ENCODE results near the gene LRRFIP2.
"Not testable (repeated sequence)": the region's sequence is repeated elsewhere in the genome, so short reads cannot be mapped to it uniquely, and the experiment has no call there.

The LRRFIP2 gene

DNA sequence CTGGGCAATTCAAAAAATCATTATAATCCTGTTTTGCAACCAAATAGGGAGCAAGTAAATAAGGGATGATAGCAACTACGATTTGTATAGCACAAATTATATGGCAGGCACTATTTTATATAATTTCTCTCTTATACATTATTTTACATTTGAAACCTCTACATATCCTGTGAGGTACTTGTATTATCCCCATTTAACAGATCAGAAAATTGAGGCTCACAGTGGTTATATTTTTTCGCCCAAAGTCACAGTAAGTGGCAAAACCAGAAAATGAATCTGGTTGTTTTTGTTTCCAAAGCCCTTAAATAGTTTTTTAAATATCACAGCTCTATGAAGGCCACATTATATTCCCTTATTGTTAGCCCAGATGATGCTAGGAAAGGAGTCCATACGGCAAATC lies 106.8 kb downstream of the LRRFIP2 start:
- DNase-seq (ENCODE audit: low read depth in 2 of 2) = no peak

DNA sequence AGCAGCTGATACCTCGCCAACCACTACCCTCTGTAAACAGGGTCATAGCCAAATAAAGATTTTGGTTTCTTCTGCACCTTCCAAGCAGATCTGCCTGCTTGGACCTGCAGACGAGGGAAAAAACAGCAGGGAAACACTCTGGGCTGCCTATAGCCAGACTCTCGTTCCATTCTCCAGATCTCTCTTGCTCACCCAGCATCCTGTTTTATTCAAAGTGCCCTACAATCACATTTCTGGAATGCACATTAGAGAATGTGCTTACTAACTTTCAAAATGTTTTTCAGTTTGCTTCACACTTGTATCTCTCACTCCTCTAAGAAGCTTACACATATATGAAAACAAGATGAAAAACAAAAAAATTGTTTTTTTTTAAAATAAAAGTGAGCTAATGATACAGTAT lies 109.6 kb downstream of the LRRFIP2 start:
- DNase-seq (ENCODE audit: low read depth in 2 of 2) = no peak

DNA sequence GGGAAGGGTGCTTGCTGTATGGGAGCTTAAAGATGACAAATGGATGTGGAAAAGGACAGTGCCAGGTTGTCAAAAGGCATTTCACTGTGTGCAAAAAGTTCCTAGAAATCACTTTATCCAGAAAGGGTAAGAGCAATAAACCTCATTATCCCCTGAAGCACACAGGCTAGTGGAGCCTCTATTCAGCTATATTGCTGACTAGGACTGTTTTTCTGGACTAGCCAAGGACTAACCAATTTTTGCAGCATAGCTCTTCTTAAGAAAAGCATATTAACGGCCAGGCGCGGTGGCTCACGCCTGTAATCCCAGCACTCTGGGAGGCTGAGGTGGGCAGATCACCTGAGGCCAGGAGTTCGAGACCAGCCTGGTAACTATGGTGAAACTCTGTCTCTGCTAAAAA lies 116.3 kb downstream of the LRRFIP2 start:
- no peak for DNase-seq (ENCODE audit: low read depth in 2 of 2)

DNA sequence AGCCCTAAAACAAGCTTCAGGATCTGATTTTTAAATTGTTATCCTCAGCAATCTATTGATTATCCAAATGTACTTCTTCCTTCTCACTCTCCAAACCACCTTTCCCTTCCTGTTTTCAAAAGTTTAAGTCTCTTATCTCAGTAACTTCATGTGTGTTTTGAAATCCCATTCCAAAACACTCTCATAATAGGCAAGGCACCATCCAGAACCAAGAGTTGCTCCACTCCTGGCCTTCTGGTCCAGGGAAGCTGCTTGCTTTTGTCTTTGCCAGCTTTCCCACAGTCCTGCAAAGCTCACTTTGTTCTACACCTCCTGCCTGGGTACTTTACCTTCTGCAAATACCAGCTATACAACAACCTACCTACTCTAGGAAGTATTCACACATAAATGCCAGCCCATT lies 117.6 kb downstream of the LRRFIP2 start:
- DNase-seq (ENCODE audit: low read depth in 2 of 2) = no peak

- DNase-seq (ENCODE audit: low read depth in 2 of 2) = not testable (repeated sequence)
Observed at GRCh38 chr3:37055077-37055476, 119.3 kb downstream of the LRRFIP2 start.

GRCh38 chr3:37054370-37054769 lies 120.0 kb downstream of the LRRFIP2 start:
- no peak for DNase-seq (ENCODE audit: low read depth in 2 of 2)

- no peak for DNase-seq (ENCODE audit: low read depth in 2 of 2)
Observed at GRCh38 chr3:37053753-37054152, 120.6 kb downstream of the LRRFIP2 start.

GRCh38 chr3:37053337-37053736 lies 121.0 kb downstream of the LRRFIP2 start:
- DNase-seq (ENCODE audit: low read depth in 2 of 2) = no peak

DNA sequence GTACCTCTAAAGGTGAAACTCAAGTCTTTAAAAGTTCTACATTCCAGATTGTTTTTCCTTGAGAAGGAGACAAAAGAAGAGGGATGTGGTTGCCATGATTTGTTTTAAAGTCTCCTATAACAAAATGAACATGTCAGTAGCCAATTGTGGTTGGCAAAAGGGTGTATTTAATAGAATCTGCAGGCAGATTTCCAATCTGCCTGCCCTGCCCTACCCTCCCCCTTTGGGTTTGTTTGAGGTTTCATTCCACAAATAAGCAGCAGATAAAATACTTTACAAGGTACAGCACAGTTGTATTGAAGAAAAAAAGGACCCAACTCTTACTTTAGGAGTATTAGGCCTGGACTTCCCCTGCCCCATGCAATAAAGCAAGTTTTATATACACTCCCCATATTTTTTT lies 121.5 kb downstream of the LRRFIP2 start:
- DNase-seq (ENCODE audit: low read depth in 2 of 2) = no peak

- DNase-seq (ENCODE audit: low read depth in 2 of 2) = no peak
Observed at GRCh38 chr3:37050282-37050681, 124.1 kb downstream of the LRRFIP2 start.

DNA sequence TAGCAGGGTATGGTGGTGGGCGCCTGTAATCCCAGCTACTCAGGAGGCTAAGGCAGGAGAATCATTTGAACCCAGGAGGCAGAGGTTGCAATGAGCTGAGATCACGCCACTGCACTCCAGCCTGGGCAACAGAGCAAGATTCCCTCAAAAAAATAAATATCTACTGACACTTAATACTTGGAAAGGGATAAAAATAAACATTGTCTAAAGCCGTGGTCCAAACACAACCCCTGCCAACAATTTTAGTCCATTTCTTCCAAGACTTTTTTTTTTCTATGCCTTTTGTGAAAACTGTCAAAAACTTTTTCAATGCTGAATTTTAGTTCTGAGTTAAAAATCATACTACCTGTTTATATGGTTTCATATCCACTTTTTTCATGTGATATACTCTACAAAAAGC lies 131.7 kb downstream of the LRRFIP2 start:
- DNase-seq (ENCODE audit: low read depth in 2 of 2) = not testable (repeated sequence)

DNA sequence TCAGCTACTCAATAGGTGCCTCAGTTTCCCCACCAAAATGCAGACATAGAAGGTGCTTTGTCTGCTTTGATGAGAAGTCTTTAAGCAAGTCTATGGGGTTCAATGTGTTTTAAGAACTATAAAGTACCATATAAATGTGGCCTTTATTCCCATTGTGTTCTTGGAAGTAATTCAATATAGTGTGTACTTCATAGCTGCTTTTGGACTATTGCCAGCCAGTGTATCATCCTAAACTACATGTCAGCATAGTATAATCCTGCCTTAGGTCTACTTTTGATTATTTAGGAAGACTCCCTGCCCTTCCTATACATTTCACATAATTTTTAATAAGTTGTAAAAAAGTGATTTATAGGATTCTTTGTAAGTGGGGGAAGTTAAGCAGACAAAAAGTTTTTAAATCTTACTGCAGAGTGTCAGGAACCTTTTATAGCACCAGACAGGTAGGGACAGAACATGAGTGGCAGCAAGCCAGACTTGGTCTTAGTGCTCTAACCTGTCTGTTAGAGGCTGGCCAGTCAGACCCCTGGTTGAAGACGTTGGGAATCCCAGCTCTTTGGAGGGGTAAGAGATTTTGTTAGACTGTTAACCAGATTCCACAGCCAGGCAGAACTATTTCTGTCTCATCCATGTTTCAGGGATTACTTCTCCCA lies 132.7 kb downstream of the LRRFIP2 start:
- DNase-seq (ENCODE audit: low read depth in 2 of 2) = no peak

GRCh38 chr3:37040231-37040630 lies 134.2 kb downstream of the LRRFIP2 start:
- no peak for DNase-seq (ENCODE audit: low read depth in 2 of 2)

GRCh38 chr3:37039161-37039846 lies 135.1 kb downstream of the LRRFIP2 start:
- DNase-seq (ENCODE audit: low read depth in 2 of 2) = no peak

DNA sequence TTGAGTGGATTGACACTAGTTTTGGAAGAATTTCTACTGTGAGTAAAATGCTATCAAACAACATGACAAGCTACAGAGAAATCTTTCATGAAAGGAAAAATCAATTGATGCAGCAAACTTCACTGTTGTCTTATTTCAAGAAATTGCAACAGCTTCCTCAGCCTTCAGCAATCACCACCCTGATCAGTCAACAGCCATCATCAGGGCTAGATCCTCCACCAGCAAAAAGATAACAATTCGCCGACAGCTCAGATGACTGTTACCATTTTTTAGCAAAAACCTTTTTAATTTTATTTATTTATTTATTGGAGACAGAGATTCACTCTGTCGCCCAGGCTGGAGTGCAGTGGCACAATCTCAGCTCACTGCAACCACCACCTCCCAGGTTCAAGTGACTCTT lies 137.0 kb downstream of the LRRFIP2 start:
- DNase-seq (ENCODE audit: low read depth in 2 of 2) = no peak

DNA sequence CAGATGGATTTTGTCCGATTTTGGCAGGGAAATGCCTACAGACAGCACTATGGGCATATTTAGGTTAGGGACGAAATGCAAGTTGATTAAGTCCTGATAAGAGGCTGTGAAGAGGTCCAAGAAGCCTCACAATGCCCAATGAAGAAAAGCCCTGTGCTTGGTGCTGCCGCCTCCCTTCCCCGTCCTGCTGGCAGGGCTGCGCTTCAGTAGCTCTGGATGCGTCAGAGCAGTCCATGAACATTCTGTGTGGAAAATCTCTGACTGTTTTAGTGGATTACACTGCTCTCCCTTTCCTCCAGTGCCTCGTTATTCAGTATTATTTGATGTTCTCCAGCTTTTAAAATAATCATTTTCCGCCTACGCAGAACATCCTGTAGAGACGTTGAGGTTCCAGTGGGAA lies 141.4 kb downstream of the LRRFIP2 start:
- DNase-seq (ENCODE audit: low read depth in 2 of 2) = no peak

DNA sequence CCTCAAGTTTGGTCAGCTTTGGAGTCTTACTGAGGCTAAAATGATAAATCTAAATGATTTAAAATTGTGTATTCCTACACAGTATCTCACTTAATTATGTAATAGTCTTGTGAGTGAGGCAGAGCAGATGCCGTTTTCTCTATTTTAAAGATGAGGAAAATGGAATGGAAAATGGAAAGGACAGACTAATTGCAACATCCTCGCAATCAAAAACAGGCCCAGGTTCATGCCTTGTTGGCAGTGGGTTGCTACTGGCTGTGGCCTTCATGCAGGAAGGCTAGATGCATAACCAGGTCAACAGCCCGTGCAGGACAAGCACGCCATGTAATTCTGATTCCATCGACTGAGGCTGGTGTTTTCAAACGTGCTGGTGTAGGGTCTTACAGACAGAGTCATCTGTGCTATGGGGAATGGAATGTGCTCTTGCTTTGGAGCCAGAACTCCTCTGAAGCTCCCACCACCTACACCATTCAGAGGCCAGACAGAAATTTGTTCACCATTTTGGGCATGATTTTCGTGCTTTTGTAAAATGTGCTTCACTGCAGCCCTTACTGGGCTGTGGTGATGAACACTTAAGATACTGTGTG lies 143.2 kb downstream of the LRRFIP2 start:
- DNase-seq (ENCODE audit: low read depth in 2 of 2) = no peak

DNA sequence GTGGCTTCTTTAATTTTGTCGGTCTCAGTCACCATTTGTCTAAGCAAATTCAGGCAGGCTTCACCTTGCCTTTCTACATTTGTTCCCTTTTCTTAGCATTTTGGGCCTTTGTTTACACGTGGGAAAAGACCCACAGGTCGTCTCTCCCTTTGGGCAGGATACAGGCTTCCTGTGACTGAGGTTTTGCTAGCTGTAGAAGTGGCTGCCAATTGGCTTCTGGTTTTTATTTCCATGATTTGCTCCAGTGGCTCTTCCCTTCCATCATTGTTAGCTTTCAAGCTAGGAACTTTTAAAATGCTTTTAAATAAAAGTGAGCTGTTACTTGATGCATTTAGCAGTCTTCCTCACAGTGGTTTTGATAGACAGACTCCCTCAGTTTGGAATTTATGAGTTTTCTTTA lies 143.8 kb downstream of the LRRFIP2 start:
- no peak for DNase-seq (ENCODE audit: low read depth in 2 of 2)

GRCh38 chr3:37029516-37030163 lies 144.7 kb downstream of the LRRFIP2 start:
- no peak for DNase-seq (ENCODE audit: low read depth in 2 of 2)

GRCh38 chr3:37029111-37029510 lies 145.3 kb downstream of the LRRFIP2 start:
- no peak for DNase-seq (ENCODE audit: low read depth in 2 of 2)

GRCh38 chr3:37028329-37028728 lies 146.1 kb downstream of the LRRFIP2 start:
- no peak for DNase-seq (ENCODE audit: low read depth in 2 of 2)

GRCh38 chr3:37026851-37027250 lies 147.5 kb downstream of the LRRFIP2 start:
- DNase-seq (ENCODE audit: low read depth in 2 of 2) = no peak

Data from stimulated activated CD8-positive, alpha-beta memory T cell treated with anti-CD3 and anti-CD28 coated beads, Interleukin-15, amount 100 ng/mL, for 4 hours (primary cell).